Dedifferentiated amniotic fluid mesenchymal stem cell (primary cell): Measurements from ENCODE around the gene CREB3L2.

ENCODE experiments used
- DNase-seq: peaks from one replicate; pipeline ENCODE4 v3.0.0-alpha.2; 2016; ENCODE audit errors: extremely low spot score

Gene CREB3L2

GRCh38 chr7:137898839-137899721, 102.8 kb downstream of the CREB3L2 start:
- DNase-seq = peak; percentile 58

- DNase-seq = no peak
These were observed 106.3 kb downstream of the CREB3L2 start for GRCh38 chr7:137895301-137896221.

- no peak for DNase-seq
These were observed 108.6 kb downstream of the CREB3L2 start for GRCh38 chr7:137893143-137893742.

GRCh38 chr7:137891016-137891655, 110.8 kb downstream of the CREB3L2 start:
- no peak for DNase-seq

DNA sequence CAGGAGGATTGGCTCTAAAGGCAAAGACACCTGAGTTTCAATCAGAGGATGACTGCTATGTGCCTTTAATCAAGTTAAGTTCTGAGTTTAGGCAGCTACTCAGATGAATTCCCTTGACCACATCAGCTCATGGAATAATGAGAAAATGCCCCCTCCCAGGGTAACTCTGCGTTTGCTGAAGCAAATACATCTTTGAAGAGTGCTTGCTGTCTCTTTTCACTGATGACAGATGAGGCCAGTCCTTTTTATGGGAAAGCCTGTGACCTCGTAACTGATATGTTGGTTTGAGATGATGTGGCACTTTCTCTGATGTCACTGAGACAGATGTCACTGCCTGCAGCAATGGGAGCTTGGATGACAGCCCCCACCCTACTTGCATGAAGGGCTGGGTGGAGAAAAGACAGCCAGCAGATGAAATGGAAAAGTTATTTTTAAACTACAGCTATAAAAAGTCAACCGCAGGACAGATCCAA, 111.4 kb downstream of the CREB3L2 start:
- DNase-seq = no peak

DNA sequence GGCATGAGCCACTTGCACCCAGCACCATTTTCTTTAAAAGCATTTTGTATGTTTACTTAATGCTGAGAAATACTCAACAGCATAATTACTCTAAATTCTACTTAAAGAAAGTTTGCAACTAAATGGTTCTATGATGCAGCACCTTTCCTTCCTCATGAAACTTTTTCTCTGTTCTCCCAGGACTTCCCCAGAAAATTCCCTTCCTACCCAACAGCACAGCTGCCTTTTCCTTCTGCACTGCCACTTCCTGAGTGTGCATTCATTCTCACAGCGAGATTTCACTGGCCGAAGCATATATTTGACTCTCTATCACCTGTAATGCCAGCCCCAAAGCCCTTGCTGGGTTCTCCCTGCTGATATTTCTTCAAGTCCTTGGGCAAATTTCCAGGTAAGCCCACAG, 113.6 kb downstream of the CREB3L2 start:
- DNase-seq = no peak

DNA sequence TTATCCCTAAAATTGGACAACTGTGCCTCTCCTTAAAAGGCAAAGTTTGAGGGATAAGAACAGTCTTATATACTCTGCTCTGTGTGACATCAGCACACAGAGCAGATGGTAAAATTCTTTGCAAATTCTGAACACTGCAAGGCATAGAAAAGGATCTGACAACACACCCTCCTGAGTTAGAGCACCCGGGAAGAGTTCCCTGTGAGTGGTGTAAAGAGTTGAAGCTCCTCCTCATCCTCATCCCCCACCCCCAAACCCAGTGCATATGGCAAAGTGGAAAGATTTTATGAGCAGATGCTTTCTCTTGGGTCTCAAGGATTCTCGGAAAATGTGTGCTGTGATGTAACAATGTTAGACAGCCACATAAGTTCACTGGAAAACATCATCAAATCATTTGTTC, 115.1 kb downstream of the CREB3L2 start:
- peak; percentile 16 for DNase-seq

- no peak for DNase-seq
These were observed 115.6 kb downstream of the CREB3L2 start for GRCh38 chr7:137886281-137886680.

GRCh38 chr7:137885678-137886077, 116.2 kb downstream of the CREB3L2 start:
- DNase-seq = no peak

- DNase-seq = no peak
These were observed 119.1 kb downstream of the CREB3L2 start for GRCh38 chr7:137882806-137883205.

- peak; percentile 72 for DNase-seq
These were observed 119.6 kb downstream of the CREB3L2 start for GRCh38 chr7:137882261-137882668.

DNA sequence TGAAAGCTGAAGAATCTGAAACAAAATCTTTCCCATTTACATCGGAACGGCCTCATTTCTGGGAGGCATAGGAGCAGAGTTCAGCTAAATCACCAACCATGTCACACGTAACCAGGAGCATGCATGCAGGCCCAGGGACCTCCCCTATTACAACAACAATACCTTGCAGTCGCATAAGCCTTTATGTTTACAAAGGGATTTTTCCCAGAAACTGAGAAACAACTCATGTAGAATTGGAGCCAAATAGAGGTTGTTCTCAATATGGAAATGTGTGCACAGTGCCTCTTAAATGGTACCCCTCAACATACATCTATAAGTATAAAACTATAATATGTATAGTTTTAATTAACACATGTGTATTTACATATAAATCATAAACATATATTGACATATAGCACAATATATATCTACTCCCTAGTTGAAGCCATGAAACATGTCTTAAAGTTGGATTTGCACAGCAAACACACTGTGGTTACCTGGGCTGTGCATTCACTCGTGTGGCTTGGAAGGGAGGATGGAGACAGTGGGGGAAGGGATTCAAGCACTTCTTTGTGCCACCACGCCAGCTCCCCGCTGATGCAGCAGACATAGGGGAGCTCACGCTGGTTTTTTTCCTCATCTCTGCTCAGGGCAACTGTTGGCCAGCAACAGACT, 120.2 kb downstream of the CREB3L2 start:
- DNase-seq = no peak

DNA sequence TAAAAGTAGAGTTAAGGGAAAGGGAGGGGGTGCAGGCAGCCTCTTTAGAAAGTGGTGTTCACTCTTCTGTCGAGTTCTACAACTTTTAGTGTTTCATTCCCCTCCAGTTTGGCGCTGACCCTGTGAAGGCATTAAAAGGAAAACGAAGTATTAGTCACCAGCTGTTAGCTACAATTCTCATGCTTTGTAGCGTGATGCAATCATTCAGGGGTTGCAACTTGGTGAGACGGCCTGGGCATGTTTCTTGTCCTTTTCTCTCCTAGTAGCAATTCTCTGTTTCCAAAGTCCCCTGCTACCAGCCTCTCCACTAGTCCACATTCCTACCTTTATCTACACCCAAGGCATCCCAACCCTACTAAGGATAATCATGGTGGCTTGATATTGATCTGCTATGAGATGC, 121.5 kb downstream of the CREB3L2 start:
- peak; percentile 48 for DNase-seq

DNA sequence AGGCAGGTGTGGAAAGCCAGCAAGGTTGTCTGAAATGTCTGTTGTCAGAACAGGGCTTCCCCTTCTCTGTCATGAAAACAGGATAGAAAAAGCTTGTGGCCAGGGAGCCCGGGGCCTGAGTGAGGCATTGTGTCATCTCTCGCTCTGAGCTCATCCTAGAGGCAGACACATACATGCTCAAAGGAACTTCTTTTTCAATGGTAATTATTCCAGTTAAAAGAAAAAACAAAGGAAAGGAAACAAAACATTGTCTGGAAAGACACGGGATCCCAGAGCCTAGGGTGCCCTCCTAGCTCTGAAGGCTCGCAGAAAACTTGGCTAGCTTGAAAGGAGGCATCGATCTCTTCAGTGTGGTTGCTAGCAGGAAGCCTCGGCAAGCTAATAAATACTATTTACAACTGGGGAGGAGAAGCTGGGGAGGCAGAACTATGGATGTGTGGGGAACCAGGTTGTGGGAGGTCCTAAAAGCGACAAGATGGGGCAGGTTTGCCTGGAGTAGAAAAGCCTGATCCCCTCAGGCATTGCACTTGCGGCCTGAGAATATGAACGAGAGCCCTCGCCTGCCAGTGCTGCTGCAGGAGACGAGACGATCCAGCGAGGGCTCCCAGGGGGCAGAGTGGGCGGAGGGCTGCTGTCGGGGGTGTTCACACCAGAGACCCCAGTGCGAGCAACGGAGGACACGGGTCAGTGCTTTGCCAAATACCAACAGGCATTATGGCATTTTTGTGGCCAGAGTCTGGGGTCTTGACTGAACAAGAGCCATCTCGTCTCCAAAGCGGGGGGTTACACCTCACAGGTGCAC, 122.3 kb downstream of the CREB3L2 start:
- DNase-seq = peak; percentile 19

DNA sequence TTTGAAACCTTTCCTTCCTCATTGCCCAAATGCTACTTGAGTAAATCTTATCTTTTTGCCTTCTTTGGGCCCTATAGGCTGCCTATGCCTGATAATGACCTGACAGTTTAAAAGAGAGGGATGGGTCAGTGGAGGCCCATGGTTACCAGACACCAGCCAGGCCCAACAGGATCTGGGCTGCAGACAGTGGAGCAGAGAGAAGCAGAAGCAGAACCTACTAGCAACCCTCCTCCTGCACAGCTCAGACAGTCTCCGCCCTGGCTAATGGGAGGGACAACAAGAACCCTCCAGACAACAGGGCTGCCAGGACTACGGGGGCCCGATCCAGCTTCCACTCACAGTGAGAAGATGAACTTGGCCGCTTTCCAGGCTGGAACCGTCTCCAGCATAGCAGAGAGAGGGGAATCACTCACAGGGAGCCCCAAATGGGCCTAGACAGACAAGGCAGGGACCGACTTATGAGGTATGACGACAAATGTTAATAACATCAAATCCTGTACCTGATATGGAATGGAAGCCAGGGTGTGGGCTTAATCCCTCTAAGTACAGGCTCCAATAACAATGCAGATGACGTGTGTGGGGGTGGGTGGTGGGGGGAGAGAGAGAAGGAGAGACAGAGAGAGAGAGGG, 123.4 kb downstream of the CREB3L2 start:
- DNase-seq = no peak

- DNase-seq = no peak
These were observed 124.7 kb downstream of the CREB3L2 start for GRCh38 chr7:137877027-137877675.

- DNase-seq = no peak
These were observed 126.1 kb downstream of the CREB3L2 start for GRCh38 chr7:137875746-137876145.

- peak; percentile 90 for DNase-seq
These were observed 127.7 kb downstream of the CREB3L2 start for GRCh38 chr7:137873979-137874777.
